Smooth muscle cell (in vitro differentiated cells): Measurements from ENCODE around the gene ZNF318. TPM values are rescaled to one million over a fixed set of nuclear protein-coding genes. Genes with fewer than 3 reads are reported as not detected.

Source experiments
- DNase-seq: peaks from one replicate; lab custom pipeline; 2025; ENCODE audit not compliant: unreplicated experiment; lab: John Stamatoyannopoulos, UW
- H2AFZ ChIP-seq: fragments of 200-600 bp; sonication (generic); 2 replicates; pipeline ENCODE4 v1.6.0; 2016; ENCODE audit warnings: antibody characterized with exemption, low read depth, mild to moderate bottlenecking
- H3F3A ChIP-seq: fragments of 200-600 bp; sonication (generic); 2 replicates; pipeline ENCODE4 v1.6.0; 2017; ENCODE audit warnings: antibody characterized with exemption, low read depth
- H3K27ac ChIP-seq: fragments of 200-600 bp; sonication (generic); 2 replicates; pipeline ENCODE4 v1.5.1; 2016; ENCODE audit warnings: low read depth, mild to moderate bottlenecking
- H3K27me3 ChIP-seq: fragments of 200-600 bp; sonication (generic); 2 replicates; pipeline ENCODE4 v1.6.1; 2016; ENCODE audit warnings: low read depth, mild to moderate bottlenecking
- H3K36me3 ChIP-seq: fragments of 200-600 bp; sonication (generic); 2 replicates; pipeline ENCODE4 v1.5.1; 2016; ENCODE audit warnings: low read depth
- H3K4me1 ChIP-seq: fragments of 200-600 bp; sonication (generic); 2 replicates; pipeline ENCODE4 v1.5.1; 2016; ENCODE audit warnings: low read depth
- H3K4me2 ChIP-seq: fragments of 200-600 bp; sonication (generic); 2 replicates; pipeline ENCODE4 v1.6.0; 2016; ENCODE audit warnings: mild to moderate bottlenecking
- H3K4me3 ChIP-seq: fragments of 200-600 bp; sonication (generic); 2 replicates; pipeline ENCODE4 v1.5.1; 2016; ENCODE audit warnings: mild to moderate bottlenecking
- H3K79me2 ChIP-seq: fragments of 200-600 bp; sonication (generic); 2 replicates; pipeline ENCODE4 v1.6.0; 2016; ENCODE audit warnings: low read depth, mild to moderate bottlenecking
- H3K9ac ChIP-seq: fragments of 200-600 bp; sonication (generic); 2 replicates; pipeline ENCODE4 v1.6.0; 2016; ENCODE audit warnings: low read depth
- H3K9me3 ChIP-seq: fragments of 200-600 bp; sonication (generic); replicated peaks from 2 replicates; pipeline ENCODE4 v1.5.1; 2016; ENCODE audit warnings: low read depth
- H4K20me1 ChIP-seq: fragments of 200-600 bp; sonication (generic); 2 replicates; pipeline ENCODE4 v1.6.0; 2016; ENCODE audit warnings: low read depth
- CTCF ChIP-seq: fragments of 200-600 bp; sonication (generic); IDR thresholded peaks from 2 replicates; pipeline ENCODE4 v1.5.1; 2017; ENCODE audit warnings: borderline replicate concordance, mild to moderate bottlenecking, antibody characterized with exemption; ENCODE audit not compliant: insufficient read depth, poor library complexity, severe bottlenecking
- WGBS: methylation state at CpG from one replicate; pipeline ENCODE4 v1.1.7; 2016; ENCODE audit warnings: low lambda C conversion rate; 5-methylcytosine and 5-hydroxymethylcytosine counted together
- polyA plus RNA-seq: library from polyadenylated mRNA; unstranded; fragments of >200 nt; fragmentation: Nextera tagmentation; extraction: Ambion mirVana; gene quantifications from 2 replicates; pipeline ENCODE4 v1.2.1, GENCODE V29; 2016
- total RNA-seq: library from RNA; depleted of rRNA; stranded (reverse); fragments of >200 nt; gene quantifications from 2 replicates; pipeline ENCODE4 v1.2.3, GENCODE V29; 2014

The ZNF318 gene
- total and polyA plus RNA-seq, 2 experiments from 2014 or later: 5.8 to 14.7 TPM

GRCh38 chr6:43299338-43300293 lies 69.8 kb downstream of the ZNF318 start:
- H3K4me2 ChIP-seq: no peak overlapping the region
- no peaks in the 10 kb centered on the region for H4K20me1 ChIP-seq
- no peaks in the 10 kb centered on the region for H3K36me3 ChIP-seq
- no peaks in the 10 kb centered on the region for H3K27me3 ChIP-seq
- H2AFZ ChIP-seq: no peak overlapping the region
- no peak for DNase-seq
- no peaks in the 10 kb centered on the region for H3F3A ChIP-seq
- H3K9me3 ChIP-seq: no peaks in the 10 kb centered on the region
- no peak overlapping the region for H3K9ac ChIP-seq
- no peak overlapping the region for H3K4me3 ChIP-seq
- H3K79me2 ChIP-seq: no peaks in the 10 kb centered on the region
- TF ChIP-seq CTCF: no peak
- no peak overlapping the region for H3K27ac ChIP-seq
- WGBS: 90% methylated on average over 18 of the region's 18 CpGs
- peaks cover 3% of the 10 kb centered on the region for H3K4me1 ChIP-seq

DNA sequence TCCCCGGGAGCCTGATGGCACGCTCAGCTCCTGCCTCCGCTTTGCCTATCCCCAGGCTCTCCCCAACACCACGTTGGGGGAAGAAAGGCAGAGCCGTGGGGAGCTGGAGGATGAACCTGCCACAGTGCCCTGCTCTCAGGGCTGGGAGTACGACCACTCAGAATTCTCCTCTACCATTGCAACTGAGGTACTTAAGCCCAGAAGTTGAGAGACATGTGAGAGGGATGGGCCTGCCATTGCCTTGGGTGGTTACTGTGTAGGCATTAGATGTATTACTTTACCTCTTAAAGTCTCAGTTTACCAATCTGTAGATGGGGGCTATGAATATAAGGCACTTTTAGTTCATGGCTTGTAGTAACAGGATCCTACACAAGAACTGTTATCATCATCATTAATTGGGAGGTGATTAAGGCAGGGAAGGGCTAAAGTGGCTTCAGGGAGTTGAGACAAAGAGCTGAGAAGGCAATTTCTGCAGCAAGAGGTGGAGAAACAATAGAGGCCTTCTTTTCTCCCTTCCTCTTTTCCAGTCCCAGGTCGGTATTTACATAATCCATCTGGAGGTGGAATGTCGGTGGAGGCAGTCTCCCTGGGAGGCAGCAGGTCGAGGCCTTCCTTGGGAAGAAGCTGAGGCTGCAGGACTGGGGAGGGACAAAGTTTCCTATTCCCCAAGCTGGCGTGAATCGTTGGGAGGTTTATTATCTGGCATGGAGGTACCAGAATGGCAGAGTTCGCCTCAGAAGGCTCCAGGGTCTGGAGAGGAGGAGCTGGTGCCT lies 70.7 kb downstream of the ZNF318 start:
- Histone ChIP-seq H3K79me2 (no peaks in the 10 kb centered on the region), H2AFZ (no peak overlapping the region), H4K20me1 (no peaks in the 10 kb centered on the region), H3K27me3 (no peaks in the 10 kb centered on the region), H3K9ac (no peak overlapping the region), H3F3A (no peaks in the 10 kb centered on the region), H3K9me3 (no peaks in the 10 kb centered on the region), H3K4me2 (no peak overlapping the region), H3K4me3 (no peak overlapping the region), H3K4me1 (peaks cover 3% of the 10 kb centered on the region), H3K27ac (no peak overlapping the region), H3K36me3 (no peaks in the 10 kb centered on the region)
- DNase-seq: no peak
- TF ChIP-seq CTCF: no peak
- WGBS: 84% methylated on average over 12 of the region's 12 CpGs

GRCh38 chr6:43297644-43298564 lies 71.5 kb downstream of the ZNF318 start, which contains the start of gene SLC22A7:
Gene SLC22A7 (plus strand): TSS chr6:43298260. CDS start chr6:43298359, 99 bp downstream.
- DNase-seq: no peak

More at GRCh38 chr6:43297644-43298564, 71.5 kb downstream of the ZNF318 start, which contains the start of gene SLC22A7:
- H3F3A ChIP-seq: no peaks in the 10 kb centered on the region
- H3K4me3 ChIP-seq: no peak within 1 kb of the TSS
- no peaks in the 10 kb centered on the region for H3K27me3 ChIP-seq
- no peaks in the 10 kb centered on the region for H4K20me1 ChIP-seq
- 89% methylated on average over 10 of the region's 10 CpGs for WGBS
- no peak within 1 kb of the TSS for H3K27ac ChIP-seq
- no peak within 1 kb of the TSS for H2AFZ ChIP-seq
- no peaks in the 10 kb centered on the region for H3K79me2 ChIP-seq
- H3K4me1 ChIP-seq: peaks cover 3% of the 10 kb centered on the region
- H3K36me3 ChIP-seq: no peaks in the 10 kb centered on the region
- TF ChIP-seq CTCF: no peak
- H3K9me3 ChIP-seq: no peaks in the 10 kb centered on the region
- H3K4me2 ChIP-seq: no peak within 1 kb of the TSS
- H3K9ac ChIP-seq: no peak within 1 kb of the TSS
